GM18499 (cell line): Measurements from ENCODE around the gene CLSTN2.

Source experiments
- ATAC-seq: cut with Tn5 transposase; IDR thresholded peaks from one replicate; pipeline ENCODE4 v1.9.1; 2021; ENCODE audit warnings: moderate number of reproducible peaks; ENCODE audit not compliant: insufficient read depth, unreplicated experiment

The CLSTN2 gene

GRCh38 chr3:140501061-140501769, 566.2 kb downstream of the CLSTN2 start:
- ATAC-seq, result no peak

- ATAC-seq, result no peak
Measured at GRCh38 chr3:140501770-140502364, 566.9 kb downstream of the CLSTN2 start.

GRCh38 chr3:140505213-140505612, 570.2 kb downstream of the CLSTN2 start:
- peak; percentile 66 for ATAC-seq

DNA sequence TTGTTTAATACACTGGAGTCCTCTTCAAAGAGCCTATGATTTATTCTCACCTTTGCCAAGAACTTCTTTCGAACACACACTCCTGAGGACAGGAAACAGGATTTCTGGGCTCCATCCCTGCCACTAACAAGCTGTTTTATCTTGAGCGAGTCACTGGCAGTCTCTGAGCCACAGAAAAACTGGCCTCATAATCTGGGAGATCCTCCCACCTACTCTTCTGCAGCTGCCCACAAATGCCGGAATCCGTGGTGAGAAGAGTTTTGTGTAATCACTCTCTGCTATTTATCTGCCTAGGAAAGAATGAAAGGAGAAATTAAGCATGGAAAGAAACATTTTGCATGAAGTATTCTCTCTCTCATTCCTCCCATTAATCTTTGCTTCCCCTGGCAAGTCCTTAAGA, 570.9 kb downstream of the CLSTN2 start:
- no peak for ATAC-seq

DNA sequence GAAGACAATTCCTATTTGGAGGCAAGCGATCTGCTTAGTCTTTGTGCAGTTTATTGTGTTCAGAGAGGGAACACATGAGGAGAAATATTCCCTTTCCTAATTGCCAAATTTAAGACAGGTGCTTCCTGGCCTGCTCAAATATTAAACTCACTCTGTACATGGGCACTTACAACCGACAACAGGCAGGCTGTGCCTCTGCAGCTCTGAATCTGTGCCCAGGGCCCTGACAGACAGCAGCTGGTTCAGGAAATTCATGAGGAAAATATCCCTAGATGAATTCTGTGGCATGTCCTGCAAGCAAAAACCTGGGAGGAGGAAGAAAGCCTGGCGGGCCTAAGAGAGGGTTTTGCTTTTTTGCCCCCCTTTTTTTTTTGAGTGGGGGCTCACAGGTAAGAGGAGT, 573.6 kb downstream of the CLSTN2 start:
- no peak for ATAC-seq

GRCh38 chr3:140509534-140509933, 574.5 kb downstream of the CLSTN2 start:
- no peak for ATAC-seq

GRCh38 chr3:140510303-140510861, 575.4 kb downstream of the CLSTN2 start:
- no peak for ATAC-seq

- ATAC-seq, result no peak
Measured at GRCh38 chr3:140521751-140522445, 586.9 kb downstream of the CLSTN2 start.

- no peak for ATAC-seq
Measured at GRCh38 chr3:140522653-140523380, 587.8 kb downstream of the CLSTN2 start.

DNA sequence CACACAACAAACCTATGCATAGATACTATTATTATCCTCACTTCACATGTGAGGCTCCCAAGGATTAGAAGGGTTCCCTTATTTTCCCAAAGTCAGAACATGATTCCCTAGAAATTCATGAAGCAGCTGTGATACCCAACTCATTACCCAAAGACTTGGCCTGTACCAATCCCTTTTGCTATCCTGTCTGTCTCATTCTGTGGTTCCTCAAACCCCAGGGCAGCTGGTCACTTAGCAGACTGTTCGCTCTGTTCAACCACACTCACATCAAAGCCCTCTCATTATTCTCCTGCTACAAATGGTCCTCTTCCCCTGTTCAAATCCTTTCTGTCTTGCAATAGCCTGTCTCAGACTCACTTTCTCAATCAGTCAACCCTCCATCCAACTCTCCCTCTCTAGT, 588.6 kb downstream of the CLSTN2 start:
- no peak for ATAC-seq

DNA sequence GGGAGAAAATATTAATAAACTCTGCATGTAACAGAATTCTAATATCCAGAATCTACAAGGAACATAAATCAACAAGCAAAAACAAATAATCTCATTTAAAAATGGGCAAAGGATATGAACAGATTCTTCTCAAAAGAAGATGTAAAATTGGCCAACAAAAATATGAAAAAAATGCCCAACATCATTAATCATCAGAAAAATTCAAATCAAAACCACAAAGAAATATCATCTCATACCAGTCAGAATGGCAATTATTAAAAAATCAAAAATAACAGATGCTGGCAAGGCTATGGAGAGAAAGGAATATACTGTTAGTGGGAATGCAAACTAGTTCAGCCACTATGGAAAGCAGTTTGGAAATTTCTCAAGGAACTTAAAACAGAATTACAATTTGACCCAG, 592.2 kb downstream of the CLSTN2 start:
- no peak for ATAC-seq

- no peak for ATAC-seq
Measured at GRCh38 chr3:140529096-140529495, 594.1 kb downstream of the CLSTN2 start.

- ATAC-seq, result no peak
Measured at GRCh38 chr3:140529558-140529957, 594.6 kb downstream of the CLSTN2 start.

DNA sequence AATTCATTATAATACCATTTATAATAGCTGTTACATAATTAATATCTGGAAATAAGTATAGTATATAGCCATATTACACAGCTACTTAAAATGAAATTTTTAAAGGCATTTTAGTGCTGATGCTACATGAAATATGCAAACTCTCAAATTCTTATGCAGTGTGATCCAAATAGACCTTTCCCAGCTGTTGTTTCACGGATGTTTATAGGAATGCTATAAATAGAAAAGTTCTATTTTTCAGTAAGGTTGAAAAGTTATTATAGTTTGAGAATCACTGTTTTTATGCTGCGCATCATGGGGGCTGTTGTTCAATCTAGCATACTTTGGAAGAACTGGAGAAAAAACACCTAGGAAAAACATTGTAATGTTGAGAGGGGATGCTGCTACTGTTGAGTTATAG, 595.1 kb downstream of the CLSTN2 start:
- ATAC-seq, result no peak

- ATAC-seq, result no peak
Measured at GRCh38 chr3:140530603-140531002, 595.6 kb downstream of the CLSTN2 start.

- no peak for ATAC-seq
Measured at GRCh38 chr3:140532793-140533330, 597.9 kb downstream of the CLSTN2 start.

DNA sequence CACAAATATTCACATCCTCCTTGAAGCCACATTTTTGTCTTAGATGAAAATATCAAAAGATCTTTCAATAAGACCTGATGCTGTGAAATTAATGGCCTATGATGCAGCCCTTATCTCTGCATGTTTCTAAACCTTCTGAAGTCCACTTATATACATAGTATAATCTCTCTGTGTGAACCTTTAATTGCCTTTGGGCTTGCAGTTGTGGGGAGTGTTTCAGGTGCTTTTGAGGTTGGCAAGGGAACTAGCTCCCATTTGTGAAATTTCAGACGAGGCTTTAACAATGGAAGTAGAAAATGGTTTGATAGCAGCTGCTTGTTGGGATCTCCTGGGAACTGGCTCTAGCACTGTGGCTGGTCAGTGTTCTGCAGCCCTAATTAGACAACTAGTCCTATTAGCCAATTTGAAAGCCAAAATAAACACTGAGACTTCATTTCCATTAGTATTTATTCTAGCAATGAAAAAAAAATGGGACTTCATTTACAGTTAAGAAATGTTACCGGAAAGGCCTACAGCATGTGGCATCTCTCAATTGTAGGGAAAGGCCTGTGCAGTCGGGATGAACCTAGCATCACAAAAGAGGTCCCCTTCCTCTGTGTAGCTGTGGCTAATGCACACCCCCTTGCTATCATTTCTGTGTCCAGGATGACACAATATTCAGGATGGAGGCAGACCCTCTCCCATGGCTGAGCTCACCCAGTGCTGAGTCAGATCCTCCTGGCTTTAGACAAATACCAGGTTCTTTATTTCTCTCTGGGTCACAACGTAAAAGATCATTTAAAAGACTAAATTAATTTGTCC, 602.1 kb downstream of the CLSTN2 start:
- no peak for ATAC-seq

DNA sequence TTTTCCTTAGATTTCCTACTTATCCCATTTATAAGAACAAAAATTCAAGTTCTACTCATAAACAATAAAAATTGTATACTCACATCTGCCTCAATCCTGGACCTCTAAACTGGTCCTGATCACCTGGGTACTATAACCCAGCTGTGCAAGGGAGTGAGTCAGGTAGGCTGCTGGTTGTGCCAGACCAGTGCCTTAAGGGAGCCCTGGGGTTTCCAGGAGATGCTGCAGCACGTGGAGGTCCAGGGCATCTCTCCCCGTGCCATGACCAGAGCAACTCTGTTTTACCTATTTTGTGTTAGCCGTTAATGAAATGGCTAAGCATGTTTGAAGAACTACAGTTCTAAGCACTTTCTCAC, 602.7 kb downstream of the CLSTN2 start:
- no peak for ATAC-seq

DNA sequence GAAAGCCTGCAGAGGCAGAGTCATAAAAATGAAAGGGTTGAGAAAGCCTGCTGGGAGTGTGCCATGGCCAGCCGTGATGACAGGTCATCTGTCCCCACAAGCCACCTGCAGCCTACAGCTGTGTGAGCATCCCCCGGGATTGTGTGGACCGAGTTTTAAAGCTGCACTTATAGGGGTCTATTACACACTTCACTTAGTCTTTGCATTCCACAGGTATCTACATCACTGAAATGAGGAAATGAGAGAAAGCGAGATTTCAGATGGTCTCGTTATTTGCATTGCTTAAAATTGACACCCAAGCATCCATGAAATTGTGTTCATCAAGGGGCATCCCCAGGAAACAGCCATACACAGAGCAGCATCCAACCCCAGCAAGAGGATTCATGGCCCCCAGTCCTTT, 605.3 kb downstream of the CLSTN2 start:
- ATAC-seq, result peak; percentile 66
